Measurements from ENCODE around the gene ZCCHC3.
A peak's percentile ranks its signal among the peaks of the same experiment; 100 is the strongest.

Gene ZCCHC3

GRCh38 chr20:310645-311044 lies 13.3 kb downstream of the ZCCHC3 start:
- no peak for ATAC-seq (ENCODE audit: low read depth)
- DNase-seq (ENCODE audit: low spot score), result no peak
- Histone ChIP-seq H3K9me3 (ENCODE audit: severe bottlenecking) (no peaks in the 10 kb centered on the region), H3K4me1 (ENCODE audit: insufficient read depth, poor library complexity, severe bottlenecking) (peaks cover 29% of the 10 kb centered on the region), H3K36me3 (ENCODE audit: low read depth) (no peaks in the 10 kb centered on the region), H3K27ac (ENCODE audit: poor library complexity, severe bottlenecking) (peak overlapping the region; percentile 72), H3K4me3 (ENCODE audit: severe bottlenecking) (no peak overlapping the region), H3K27me3 (ENCODE audit: insufficient read depth, poor library complexity, severe bottlenecking) (no peaks in the 10 kb centered on the region)
- TF ChIP-seq CTCF (IDR thresholded peaks at IDR 0.05; ENCODE audit: poor library complexity, severe bottlenecking), result no peak

- Histone ChIP-seq H3K4me1 (ENCODE audit: insufficient read depth, poor library complexity, severe bottlenecking) (peaks cover 29% of the 10 kb centered on the region), H3K27ac (ENCODE audit: poor library complexity, severe bottlenecking) (no peak overlapping the region)
- no peak for ATAC-seq (ENCODE audit: low read depth)
Measured at GRCh38 chr20:311609-312008, 14.2 kb downstream of the ZCCHC3 start.

GRCh38 chr20:312067-312466 lies 14.7 kb downstream of the ZCCHC3 start:
- DNase-seq (ENCODE audit: low spot score), result no peak
- H3K4me3 ChIP-seq (ENCODE audit: severe bottlenecking), result no peak overlapping the region
- no peak for ATAC-seq (ENCODE audit: low read depth)
- no peaks in the 10 kb centered on the region for H3K36me3 ChIP-seq (ENCODE audit: low read depth)
- H3K9me3 ChIP-seq (ENCODE audit: severe bottlenecking), result no peaks in the 10 kb centered on the region
- peaks cover 29% of the 10 kb centered on the region for H3K4me1 ChIP-seq (ENCODE audit: insufficient read depth, poor library complexity, severe bottlenecking)
- no peak for TF ChIP-seq CTCF (IDR thresholded peaks at IDR 0.05; ENCODE audit: poor library complexity, severe bottlenecking)
- no peak overlapping the region for H3K27ac ChIP-seq (ENCODE audit: poor library complexity, severe bottlenecking)
- H3K27me3 ChIP-seq (ENCODE audit: insufficient read depth, poor library complexity, severe bottlenecking), result no peaks in the 10 kb centered on the region

More at GRCh38 chr20:311609-312008, 14.2 kb downstream of the ZCCHC3 start:
- no peaks in the 10 kb centered on the region for H3K36me3 ChIP-seq (ENCODE audit: low read depth)
- no peak for DNase-seq (ENCODE audit: low spot score)
- H3K9me3 ChIP-seq (ENCODE audit: severe bottlenecking), result no peaks in the 10 kb centered on the region
- no peaks in the 10 kb centered on the region for H3K27me3 ChIP-seq (ENCODE audit: insufficient read depth, poor library complexity, severe bottlenecking)
- TF ChIP-seq CTCF (IDR thresholded peaks at IDR 0.05; ENCODE audit: poor library complexity, severe bottlenecking), result no peak
- no peak overlapping the region for H3K4me3 ChIP-seq (ENCODE audit: severe bottlenecking)

- Histone ChIP-seq H3K27me3 (ENCODE audit: insufficient read depth, poor library complexity, severe bottlenecking) (no peaks in the 10 kb centered on the region), H3K4me3 (ENCODE audit: severe bottlenecking) (no peak overlapping the region), H3K36me3 (ENCODE audit: low read depth) (no peaks in the 10 kb centered on the region), H3K9me3 (ENCODE audit: severe bottlenecking) (no peaks in the 10 kb centered on the region), H3K27ac (ENCODE audit: poor library complexity, severe bottlenecking) (no peak overlapping the region), H3K4me1 (ENCODE audit: insufficient read depth, poor library complexity, severe bottlenecking) (peaks cover 29% of the 10 kb centered on the region)
- no peak for TF ChIP-seq CTCF (IDR thresholded peaks at IDR 0.05; ENCODE audit: poor library complexity, severe bottlenecking)
- ATAC-seq (ENCODE audit: low read depth) (no peak), DNase-seq (ENCODE audit: low spot score) (no peak)
Measured at GRCh38 chr20:312866-313265, 15.5 kb downstream of the ZCCHC3 start.

- DNase-seq (ENCODE audit: low spot score), result no peak
Measured at GRCh38 chr20:313402-313801, 16.0 kb downstream of the ZCCHC3 start.

More at GRCh38 chr20:313402-313801, 16.0 kb downstream of the ZCCHC3 start:
- no peak for ATAC-seq (ENCODE audit: low read depth)
- Histone ChIP-seq H3K27me3 (ENCODE audit: insufficient read depth, poor library complexity, severe bottlenecking) (no peaks in the 10 kb centered on the region), H3K9me3 (ENCODE audit: severe bottlenecking) (no peaks in the 10 kb centered on the region), H3K36me3 (ENCODE audit: low read depth) (no peaks in the 10 kb centered on the region), H3K4me3 (ENCODE audit: severe bottlenecking) (no peak overlapping the region), H3K27ac (ENCODE audit: poor library complexity, severe bottlenecking) (no peak overlapping the region), H3K4me1 (ENCODE audit: insufficient read depth, poor library complexity, severe bottlenecking) (peaks cover 25% of the 10 kb centered on the region)
- no peak for TF ChIP-seq CTCF (IDR thresholded peaks at IDR 0.05; ENCODE audit: poor library complexity, severe bottlenecking)

All from RWPE2 (cell line).